GM11168 (cell line): ENCODE measurements around the gene OAT.
"Not testable (repeated sequence)": the region's sequence is repeated elsewhere in the genome, so short reads cannot be mapped to it uniquely, and the experiment has no call there.

Source experiments
- in situ Hi-C: fragments of 300-500 bp; cut with MboI; formaldehyde crosslinking; loops from one replicate; pipeline ENCODE4 v1.12.0; 2022; ENCODE audit warnings: low sequenced_read_pairs; ENCODE audit not compliant: unreplicated experiment

Gene OAT

GRCh38 chr10:124448696-124449169 lies 30.0 kb upstream of the OAT start:
- in situ Hi-C loops: no loop called here

DNA sequence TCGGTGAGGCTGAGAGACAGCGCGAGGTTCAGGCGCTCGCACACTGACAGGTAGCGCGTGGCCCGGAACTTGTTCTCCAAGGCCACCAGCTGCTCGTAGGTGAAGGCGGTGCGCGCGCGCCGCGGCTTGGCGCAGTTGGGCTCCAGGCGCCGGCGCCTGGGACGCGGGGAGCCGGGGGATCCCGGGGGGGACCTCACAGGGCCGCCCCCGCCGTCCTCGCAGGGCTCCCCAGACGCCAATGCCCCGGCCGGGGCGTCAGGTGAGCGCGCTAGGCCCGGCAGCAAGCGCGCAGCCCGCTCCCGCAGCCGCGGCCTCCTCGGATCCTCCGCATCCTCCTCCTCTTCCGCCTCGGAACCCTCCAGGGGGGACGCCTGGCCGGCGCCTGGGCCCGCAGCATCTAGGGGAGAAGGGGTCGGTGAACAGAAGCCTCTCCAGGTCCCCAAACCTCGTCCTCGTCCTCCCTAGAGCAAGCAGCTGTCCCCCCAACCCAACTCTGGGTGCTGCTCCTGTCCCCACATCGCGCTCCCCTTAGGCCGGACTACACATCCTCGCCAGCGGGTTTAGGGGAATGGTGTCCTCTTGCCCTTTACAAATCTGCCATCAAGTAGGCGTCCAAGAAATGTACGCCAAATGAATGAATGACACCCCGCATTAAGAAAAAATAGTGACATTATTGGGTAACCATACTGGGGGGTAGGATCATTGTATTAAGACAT lies 29.2 kb upstream of the OAT start:
- in situ Hi-C loops: no loop called here

DNA sequence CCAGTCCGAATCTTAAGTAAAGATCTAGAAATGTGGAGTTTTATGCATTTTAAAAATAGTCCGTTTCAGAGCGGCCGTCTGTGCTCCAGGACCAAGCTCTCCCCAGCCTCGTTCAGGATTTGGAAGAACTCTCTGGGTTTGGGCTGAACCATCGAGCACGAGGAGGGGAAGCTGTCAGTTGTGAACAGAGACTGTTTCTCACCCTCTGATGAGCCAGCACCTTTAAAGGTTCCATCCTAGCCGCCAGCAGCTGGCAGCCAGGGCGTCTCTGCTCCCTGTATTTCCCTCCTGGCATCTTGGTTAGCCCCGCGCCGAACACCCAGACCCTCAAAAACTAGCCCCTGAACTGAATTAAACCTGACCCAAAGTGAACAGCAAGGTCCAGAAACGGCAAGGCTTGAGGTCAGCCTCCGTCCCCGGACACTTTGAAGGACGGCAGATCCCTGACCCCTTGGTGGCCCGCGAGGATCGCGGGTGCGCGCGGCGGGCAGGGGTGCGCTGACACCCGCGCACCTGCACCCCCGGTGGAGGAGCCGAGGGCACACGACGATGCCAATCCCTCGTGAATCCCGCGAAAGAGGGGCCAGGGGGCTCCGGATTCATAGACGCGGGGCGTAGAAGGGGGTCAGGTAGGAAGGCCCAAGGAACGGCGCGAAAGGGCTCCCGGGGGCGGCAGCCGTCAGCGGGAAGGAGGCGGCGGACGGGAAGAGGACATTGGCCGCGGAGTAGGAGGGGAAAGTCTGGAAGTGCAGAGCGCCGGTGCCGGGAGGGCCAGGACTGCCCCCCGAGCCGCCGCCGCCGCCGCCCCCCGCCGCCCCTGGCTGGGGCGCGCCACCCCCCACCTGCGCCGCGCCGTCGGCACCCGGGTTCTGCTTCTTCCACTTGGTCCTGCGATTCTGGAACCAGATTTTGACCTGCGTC lies 28.4 kb upstream of the OAT start:
- in situ Hi-C loops: no loop called here

DNA sequence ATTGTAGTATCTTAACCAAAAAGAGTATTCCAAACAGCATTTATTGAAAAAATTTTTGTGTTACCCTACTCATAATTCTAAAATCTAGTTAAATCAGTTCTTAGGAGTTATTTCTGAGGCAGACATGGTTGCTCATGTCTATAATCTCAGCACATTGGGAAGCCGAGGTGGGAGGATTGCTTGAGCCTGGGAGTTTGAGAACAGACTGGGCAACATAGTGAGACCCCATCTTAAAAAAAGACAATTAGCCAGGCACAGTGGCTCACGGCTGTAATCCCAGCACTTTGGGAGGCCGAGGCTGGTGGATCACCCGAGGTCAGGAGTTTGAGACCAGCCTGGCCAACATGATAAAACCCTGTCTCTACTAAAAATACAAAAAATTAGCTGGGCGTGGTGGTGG lies 23.0 kb upstream of the OAT start:
- in situ Hi-C loops: not testable (repeated sequence)

- in situ Hi-C loops: no loop called here
Measured at GRCh38 chr10:124436191-124436638, 17.5 kb upstream of the OAT start.

- in situ Hi-C loops: not testable (repeated sequence)
Measured at GRCh38 chr10:124435683-124436082, 17.0 kb upstream of the OAT start.

GRCh38 chr10:124433461-124433860 lies 14.7 kb upstream of the OAT start:
- in situ Hi-C loops: no loop called here

GRCh38 chr10:124430077-124430476 lies 11.4 kb upstream of the OAT start:
- in situ Hi-C loops: no loop called here

- in situ Hi-C loops: no loop called here
Measured at GRCh38 chr10:124429576-124429975, 10.9 kb upstream of the OAT start.

DNA sequence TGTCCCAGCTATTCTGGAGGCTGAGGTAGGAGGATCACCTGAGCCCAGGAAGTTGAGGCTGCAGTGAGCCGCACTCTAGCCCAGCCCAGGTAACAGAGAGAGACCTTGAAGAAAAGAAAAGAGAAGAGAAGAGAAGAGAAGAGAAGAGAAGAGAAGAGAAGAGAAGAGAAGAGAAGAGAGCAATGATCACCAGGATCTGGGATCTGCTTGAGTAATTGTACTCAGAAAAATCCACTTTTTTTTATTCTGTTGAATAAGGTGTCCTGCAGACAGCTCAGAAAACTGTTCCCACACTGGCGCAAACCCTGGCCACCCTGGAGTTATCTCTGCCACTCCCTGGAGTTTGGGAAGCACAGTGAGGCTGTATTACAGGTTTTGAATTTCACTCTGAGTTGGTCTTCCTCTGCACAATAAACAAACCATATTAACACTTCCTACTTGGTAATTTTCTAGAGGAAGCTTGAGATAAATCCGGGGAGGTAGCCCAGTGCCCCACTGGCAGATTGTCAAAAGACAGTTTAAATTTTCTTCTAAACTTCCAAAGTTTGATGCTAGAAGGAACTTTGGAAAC lies 9.6 kb upstream of the OAT start:
- in situ Hi-C loops: no loop called here

DNA sequence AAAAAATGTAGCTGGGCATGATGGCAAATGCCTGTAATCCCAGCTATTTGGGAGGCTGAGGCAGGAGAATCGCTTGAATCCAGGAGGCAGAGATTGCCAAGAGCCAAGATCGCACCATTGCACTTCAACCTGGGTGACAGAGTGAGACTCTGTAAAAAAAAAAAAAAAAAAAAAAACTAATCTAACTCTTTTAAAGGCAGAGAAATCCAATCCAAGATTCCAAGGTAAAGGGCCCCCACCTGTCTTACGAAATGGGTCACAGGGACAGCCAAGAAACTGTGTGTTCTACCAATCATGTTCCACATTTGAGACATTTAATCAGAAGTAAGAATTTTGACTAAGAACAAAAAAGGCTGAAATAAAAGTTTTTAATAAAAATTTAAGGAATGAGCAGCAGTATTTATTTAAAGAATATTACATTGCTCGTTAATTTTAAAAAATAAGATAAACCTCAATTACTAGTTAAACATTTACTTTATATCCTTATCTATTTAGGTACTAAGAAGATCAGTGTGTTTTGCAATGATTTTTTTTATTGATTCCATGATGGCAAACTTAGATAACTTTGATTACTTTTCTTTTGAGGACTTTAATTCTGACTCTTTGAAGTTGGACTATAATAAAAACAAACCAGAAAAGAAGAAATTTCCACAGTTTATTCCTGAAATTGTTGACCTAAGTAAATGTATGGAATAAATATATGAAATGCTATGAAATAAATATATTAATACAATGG lies 6.7 kb upstream of the OAT start:
- in situ Hi-C loops: no loop called here

DNA sequence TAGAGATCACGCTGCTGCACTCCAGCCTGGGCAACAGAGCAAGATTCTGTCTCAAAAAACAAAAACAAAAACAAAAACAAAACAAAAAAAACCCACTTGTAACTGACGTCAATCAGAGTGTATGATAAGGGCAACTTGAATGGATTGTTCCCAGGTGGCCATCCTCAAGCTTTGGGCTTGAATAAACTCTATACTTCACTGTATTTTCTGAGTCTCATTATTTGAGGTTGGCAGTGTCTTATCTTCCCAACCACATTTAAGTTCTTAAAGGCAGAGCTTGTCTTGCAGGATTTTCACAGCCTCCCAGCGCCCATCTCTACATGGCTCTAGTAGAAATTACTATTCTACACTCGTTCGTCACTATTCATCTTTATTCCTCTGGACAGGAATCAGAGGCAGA lies 5.1 kb upstream of the OAT start:
- in situ Hi-C loops: no loop called here

GRCh38 chr10:124422742-124423141 lies 4.0 kb upstream of the OAT start:
- in situ Hi-C loops: no loop called here

DNA sequence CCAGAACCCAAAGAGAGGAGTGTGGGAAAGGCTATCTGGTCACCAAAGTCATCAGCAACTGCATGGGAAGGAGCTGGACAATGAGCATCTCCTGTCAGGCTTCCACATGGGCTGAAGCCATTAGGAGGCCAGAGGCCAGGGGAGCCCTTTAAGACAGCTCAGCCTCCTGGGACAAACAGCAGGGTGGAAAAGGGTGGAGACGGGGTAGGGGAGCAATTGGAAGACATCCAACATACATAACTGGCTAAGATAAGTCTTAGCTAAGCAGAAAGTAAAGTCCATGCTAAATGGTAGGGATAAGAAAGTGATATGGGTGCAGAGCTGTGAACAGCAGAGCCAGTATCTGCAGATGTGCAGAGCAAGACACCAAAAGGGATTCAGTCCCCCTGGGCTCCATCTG lies 1.5 kb upstream of the OAT start:
- in situ Hi-C loops: no loop called here

DNA sequence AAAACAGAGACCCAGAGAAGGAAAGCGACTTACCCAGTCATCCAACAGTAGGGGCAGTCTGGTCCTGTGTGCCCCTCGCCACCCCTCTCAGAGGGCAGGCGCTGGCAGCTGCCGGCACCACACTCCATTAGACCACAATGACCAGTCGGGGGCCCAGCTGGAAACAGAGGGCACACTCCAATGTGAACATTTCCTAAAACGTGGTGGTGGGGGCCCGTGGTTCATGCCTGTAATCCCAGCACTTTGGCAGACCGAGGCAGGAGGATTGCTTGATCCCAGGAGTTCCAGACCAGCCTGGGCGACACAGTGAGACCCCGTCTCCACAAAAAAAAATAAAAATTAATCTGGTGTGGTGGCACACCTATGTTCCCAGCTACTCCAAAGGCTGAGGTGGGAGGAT lies 912 bp upstream of the OAT start:
- in situ Hi-C loops: no loop called here

- in situ Hi-C loops: no loop called here
Measured at GRCh38 chr10:124417895-124418725, 613 bp downstream of the OAT start.

DNA sequence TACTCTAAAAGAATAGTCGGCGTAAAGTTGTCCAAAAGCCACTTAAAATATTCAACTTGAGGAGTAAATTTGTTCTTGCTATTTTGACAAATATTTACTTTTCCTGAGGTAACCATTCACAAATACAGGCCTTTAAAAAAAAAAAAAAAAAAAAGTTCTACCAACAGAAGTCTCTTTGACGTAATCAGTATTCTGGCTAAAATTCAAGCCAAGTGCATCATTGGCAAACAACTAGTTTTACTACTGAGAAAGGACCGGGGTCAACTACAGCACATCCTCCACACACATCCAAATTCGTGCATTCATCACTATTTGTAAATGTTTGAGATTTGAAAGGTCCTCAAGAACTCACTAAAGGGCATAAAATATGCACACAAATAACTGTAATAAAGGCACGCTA lies 2.0 kb downstream of the OAT start:
- in situ Hi-C loops: no loop called here

DNA sequence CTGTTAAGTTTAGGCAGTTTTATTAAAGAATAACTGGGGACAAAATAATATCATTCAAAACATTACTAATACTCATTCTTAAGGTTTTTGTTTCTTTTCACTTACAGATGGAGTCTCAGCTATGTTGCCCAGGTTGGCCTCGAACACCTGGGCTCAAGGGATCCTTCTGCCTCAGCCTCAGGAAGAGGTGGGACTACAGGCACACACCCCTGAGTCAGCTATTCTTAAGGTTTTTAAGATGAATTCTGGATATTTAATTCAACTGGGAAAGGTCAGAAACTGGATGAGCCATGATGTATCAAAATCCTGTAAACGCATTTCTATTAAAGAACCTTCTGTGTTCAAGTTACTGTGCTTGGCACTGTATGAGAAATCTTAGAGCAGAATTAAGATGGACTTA lies 3.5 kb downstream of the OAT start:
- in situ Hi-C loops: no loop called here

GRCh38 chr10:124414076-124414475 lies 4.6 kb downstream of the OAT start:
- in situ Hi-C loops: no loop called here

- in situ Hi-C loops: no loop called here
Measured at GRCh38 chr10:124409696-124410095, 9.0 kb downstream of the OAT start.
